Purkinje cell (primary cell): ENCODE data around the gene PTPRB. TPM values are rescaled to one million over a fixed set of nuclear protein-coding genes. Genes with fewer than 3 reads are reported as not detected.

Experiments used
- polyA plus RNA-seq: library from polyadenylated mRNA; unstranded; fragments of >200 nt; fragmentation: Nextera tagmentation; gene quantifications from 2 replicates; pipeline ENCODE4 v1.2.1, GENCODE V29; 2014

PTPRB gene
- 3.1 and 7.1 TPM in 2 replicates for polyA plus RNA-seq

DNA sequence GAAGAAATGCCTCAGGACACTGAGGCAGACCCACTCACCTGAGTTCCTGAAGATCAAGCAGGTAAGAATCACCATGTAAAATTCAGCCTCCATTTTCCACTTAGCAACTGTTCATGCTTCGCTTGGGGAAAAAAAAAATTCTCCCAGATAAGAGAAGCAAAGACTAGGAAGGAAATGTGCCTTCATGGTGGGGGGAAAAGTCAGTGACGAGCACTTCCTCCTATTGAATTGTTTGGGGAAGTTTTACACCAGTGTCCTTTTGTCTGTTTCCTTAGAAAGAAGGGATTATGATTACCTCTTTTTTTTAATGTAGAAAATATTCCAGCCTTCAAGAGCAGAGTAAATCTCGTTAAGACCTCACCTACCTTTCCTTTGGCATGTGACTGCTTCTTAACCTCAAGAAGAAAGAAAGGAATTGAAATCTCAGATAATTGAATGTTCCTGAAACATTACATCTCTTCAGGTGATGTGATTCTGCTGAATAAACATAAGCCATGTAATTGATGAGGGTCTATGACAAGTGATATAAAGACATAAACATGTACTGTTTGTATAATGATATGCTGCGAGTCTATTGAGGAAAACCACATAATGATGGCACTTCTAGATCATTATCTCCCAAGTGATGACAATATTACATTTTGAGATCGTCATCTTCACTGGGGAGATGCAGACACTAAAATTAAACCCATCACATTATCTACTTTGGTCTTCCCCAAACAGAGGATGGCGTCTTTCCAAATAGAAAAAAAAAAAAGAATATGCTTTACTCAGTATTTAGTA lies at the start of gene PTPRB:
Gene PTPRB, minus strand, starts transcription at position 127 of the 783 bp plus-strand sequence. Its CDS starts 34 bp downstream, at position 93.

